NCI-H1436 (cell line): ENCODE data around the gene TXNRD1.
"Not testable (repeated sequence)": the region's sequence is repeated elsewhere in the genome, so short reads cannot be mapped to it uniquely, and the experiment has no call there.

Experiments
- DNase-seq: peaks from one replicate; lab custom pipeline; 2025; lab: John Stamatoyannopoulos, UW

Gene TXNRD1

GRCh38 chr12:104190641-104191176 lies 24.9 kb upstream of the TXNRD1 start:
- no peak for DNase-seq

DNA sequence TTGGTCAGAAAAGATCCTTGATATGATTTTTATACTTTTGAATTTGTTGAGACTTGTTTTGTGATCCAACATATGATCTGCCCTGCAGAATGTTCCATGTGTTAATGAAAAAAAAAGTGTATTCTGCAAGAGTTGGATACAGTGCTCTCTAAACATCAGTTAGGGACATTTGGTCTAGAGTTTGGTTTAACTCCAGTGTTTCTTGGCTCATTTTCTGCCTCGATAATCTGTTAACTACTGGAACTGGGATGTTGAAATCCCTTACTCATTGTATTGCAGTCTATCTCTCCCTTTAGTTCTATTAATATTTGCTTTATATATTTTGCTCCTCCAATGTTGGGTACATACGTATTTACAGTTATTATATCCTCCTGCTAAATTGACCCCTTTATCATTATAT lies 18.3 kb upstream of the TXNRD1 start:
- DNase-seq = no peak

GRCh38 chr12:104199964-104200363 lies 15.6 kb upstream of the TXNRD1 start:
- DNase-seq = no peak

DNA sequence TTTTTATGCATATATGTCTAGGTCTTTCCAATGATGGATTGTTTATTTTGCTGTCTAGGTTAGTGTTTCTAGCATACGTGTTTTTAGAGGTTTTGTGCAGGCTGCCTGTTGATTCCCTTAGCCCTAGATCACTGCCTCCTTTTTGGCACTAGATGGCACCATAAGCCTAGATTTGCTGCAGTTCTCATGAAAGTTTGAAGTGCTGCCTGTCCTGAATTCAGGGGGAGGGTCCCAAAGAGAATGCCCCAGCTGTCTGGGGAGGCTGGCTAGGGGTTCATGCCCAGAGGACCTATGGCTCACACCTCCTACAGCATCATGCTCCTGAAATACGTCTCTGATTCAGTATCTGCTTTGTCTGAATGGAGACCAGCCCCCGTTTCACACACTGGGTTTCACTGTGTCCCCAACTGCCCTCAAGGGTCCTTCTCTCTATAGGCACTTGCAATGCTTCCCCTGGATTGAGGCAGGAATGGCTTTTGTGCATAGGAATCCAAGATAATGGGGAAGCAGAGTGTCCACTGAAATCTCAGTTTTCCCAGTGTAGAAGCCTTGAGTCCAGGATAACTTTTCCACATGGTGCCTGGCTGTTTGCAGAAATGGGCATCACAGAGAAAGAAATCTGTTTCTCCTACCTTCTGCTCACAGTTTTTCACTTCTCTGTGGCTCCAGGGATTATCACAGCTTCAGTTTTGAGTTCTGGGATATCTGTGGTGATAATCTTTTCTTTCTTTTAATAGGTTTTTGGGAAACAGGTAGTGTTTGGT lies 14.2 kb upstream of the TXNRD1 start:
- DNase-seq = peak; percentile 50

- DNase-seq = no peak
Observed at GRCh38 chr12:104204690-104205480, 10.7 kb upstream of the TXNRD1 start.

GRCh38 chr12:104207416-104208205 lies 8.0 kb upstream of the TXNRD1 start:
- DNase-seq = peak; percentile 30

- no peak for DNase-seq
Observed at GRCh38 chr12:104212516-104212915, 3.1 kb upstream of the TXNRD1 start.

DNA sequence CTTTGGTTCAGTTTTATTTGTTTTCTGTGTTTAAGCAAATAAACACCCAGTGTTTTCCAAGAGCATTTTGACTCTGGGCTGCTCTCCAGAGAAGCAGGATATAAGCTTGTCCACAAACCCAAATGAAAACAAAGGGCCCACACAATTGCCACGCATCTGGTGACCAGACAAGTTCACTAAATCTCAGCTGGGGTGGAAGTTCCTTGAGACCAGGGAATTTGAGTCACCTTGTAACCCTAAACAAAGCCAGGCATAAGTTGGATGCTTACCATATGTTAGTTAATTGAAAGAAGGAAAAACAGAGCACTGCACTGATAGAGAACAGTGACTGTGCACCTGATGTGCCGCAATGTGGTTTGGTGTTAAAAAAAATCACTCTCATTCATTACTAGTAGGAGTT lies 1.6 kb upstream of the TXNRD1 start:
- no peak for DNase-seq

DNA sequence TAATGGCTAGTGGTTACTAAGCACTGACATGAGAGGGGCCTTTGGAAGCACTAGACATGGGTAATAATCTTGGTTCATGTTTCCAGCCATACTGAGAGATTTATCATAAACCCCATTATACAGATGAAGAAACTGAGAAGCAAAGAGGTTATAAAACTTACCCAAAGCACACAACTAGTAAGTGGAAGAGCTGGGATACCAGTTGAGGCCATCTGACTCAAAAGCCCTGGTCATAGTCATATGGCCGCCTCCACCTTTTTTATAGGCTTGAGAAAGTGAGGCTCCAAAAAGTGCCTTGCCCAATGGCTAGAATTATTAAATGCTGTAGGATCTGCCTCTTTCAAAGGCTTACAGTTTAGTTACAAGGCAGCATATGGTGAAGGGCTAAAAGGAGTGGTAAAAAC lies 944 bp downstream of the TXNRD1 start:
- DNase-seq = no peak

GRCh38 chr12:104218506-104218905 lies 2.9 kb downstream of the TXNRD1 start:
- DNase-seq = not testable (repeated sequence)

GRCh38 chr12:104218935-104219334 lies 3.4 kb downstream of the TXNRD1 start:
- no peak for DNase-seq

DNA sequence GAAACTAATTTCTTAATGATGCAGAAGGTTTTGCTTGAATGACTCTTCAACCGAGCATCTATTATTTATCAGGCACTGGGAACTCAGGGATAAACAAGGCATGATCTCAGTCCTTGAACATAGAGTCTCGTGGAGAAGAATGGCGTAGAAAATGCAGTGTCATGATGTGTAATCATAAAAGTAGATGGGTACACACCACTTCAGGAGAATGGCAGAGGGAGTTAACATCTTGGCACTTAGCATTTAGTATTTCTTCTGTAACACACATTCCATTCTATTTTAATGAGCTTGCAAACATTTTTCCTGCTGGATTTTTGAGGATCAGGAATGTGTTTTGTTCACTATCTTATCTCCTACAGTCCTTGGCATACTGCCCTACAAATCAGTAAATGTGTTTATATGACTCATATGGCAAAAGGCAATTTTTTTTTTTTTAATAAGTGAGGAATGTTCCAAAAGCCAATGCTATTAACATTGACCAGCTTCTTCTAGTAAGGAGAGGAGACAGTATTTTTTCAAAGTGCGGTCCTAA lies 3.8 kb downstream of the TXNRD1 start:
- peak; percentile 56 for DNase-seq

- peak; percentile 81 for DNase-seq
Observed at GRCh38 chr12:104219908-104220404, 4.4 kb downstream of the TXNRD1 start.

GRCh38 chr12:104220931-104221330 lies 5.4 kb downstream of the TXNRD1 start:
- no peak for DNase-seq

DNA sequence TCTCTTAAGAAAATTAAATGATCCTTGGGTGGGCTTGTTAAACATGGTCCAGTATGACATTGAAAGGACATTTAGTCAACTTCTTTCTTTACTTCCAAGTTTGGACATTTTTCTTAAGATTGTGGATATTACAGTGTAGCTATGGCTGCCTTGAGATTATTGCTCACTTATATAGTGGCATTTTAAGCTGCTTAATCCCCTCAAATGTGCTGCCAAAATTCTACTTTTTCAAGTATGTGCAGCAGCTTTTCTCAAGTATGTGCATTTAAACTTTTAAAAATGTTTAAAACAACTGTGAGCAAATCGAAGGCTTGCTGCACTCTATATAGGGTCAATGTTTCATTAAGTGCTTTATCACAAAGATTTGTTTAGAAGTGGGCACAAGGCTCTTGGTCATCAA lies 7.4 kb downstream of the TXNRD1 start:
- DNase-seq = no peak

GRCh38 chr12:104223712-104224111 lies 8.1 kb downstream of the TXNRD1 start:
- no peak for DNase-seq

DNA sequence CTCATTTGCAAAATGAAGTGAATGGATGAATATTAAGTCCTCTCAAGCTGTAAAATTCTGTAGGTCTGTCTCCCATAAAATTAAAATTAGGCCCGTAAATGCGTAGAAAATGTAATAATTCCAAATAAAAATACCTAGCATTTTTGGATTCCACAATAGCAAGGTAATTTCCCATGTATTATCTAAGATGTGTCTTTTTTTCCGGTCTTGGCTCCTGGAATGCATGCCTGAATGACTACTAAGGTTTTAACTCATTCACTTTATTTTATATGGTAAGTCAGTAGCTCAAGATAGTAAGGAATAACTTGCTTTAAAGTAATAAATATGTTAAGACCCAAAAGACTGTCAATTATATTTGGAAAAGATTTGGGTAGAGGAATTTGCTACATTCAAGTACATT lies 11.1 kb downstream of the TXNRD1 start:
- DNase-seq = no peak

- DNase-seq = no peak
Observed at GRCh38 chr12:104230304-104231095, 14.9 kb downstream of the TXNRD1 start.

DNA sequence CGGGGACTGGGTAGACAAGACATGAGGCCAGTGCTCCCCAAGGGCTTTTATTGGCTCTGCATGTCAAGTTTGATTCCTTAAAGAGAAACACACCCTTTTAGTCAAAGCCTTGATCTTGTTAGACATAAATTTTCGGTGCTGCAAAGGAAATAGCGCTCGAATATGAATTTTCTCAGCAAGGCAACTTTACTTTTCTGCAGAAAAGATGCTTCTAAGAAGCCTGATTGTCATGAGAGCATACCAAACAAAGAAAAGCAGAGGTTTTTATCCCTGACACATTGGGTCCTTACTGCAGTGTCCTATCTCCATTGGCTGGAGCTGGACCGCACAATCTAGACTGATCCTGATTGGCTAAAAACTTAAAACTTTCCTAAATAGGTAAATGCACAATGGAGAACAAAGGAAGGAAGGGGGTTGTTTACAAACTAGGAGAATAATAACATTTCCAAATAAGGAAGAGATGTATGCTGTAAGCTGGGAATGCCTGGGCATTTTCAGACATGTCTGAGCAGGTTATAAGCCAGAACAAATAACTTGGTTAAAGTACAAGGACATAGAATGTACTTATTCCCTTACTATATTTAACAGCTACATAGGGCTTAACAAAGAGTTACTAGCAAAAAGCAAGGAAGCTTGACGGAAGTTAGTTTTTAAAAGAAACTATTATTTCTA lies 17.2 kb downstream of the TXNRD1 start:
- DNase-seq = no peak

GRCh38 chr12:104234926-104235499 lies 19.4 kb downstream of the TXNRD1 start:
- no peak for DNase-seq
